ENCODE measurements around the gene HSP90AA1.
"Not testable (repeated sequence)": the region's sequence is repeated elsewhere in the genome, so short reads cannot be mapped to it uniquely, and the experiment has no call there.

The HSP90AA1 gene

GRCh38 chr14:102121567-102121966, 34.7 kb upstream of the HSP90AA1 start:
- no peak overlapping the region for H3K4me3 ChIP-seq (ENCODE audit: control insufficient read depth, low read depth, low read length)
- TF ChIP-seq, protein P1, sequence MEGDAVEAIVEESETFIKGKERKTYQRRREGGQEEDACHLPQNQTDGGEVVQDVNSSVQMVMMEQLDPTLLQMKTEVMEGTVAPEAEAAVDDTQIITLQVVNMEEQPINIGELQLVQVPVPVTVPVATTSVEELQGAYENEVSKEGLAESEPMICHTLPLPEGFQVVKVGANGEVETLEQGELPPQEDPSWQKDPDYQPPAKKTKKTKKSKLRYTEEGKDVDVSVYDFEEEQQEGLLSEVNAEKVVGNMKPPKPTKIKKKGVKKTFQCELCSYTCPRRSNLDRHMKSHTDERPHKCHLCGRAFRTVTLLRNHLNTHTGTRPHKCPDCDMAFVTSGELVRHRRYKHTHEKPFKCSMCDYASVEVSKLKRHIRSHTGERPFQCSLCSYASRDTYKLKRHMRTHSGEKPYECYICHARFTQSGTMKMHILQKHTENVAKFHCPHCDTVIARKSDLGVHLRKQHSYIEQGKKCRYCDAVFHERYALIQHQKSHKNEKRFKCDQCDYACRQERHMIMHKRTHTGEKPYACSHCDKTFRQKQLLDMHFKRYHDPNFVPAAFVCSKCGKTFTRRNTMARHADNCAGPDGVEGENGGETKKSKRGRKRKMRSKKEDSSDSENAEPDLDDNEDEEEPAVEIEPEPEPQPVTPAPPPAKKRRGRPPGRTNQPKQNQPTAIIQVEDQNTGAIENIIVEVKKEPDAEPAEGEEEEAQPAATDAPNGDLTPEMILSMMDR (conservative IDR thresholded peaks at IDR 0.05; ENCODE audit: control insufficient read depth, insufficient read depth, low read depth, low read length), result no peak
- no peak for DNase-seq (ENCODE audit: low read depth)

GRCh38 chr14:102120888-102121287, 34.0 kb upstream of the HSP90AA1 start:
- DNase-seq (ENCODE audit: low read depth), result no peak
- no peak overlapping the region for H3K4me3 ChIP-seq (ENCODE audit: control insufficient read depth, low read depth, low read length)
- TF ChIP-seq, protein P1 (conservative IDR thresholded peaks at IDR 0.05; ENCODE audit: control insufficient read depth, insufficient read depth, low read depth, low read length), result no peak

DNA sequence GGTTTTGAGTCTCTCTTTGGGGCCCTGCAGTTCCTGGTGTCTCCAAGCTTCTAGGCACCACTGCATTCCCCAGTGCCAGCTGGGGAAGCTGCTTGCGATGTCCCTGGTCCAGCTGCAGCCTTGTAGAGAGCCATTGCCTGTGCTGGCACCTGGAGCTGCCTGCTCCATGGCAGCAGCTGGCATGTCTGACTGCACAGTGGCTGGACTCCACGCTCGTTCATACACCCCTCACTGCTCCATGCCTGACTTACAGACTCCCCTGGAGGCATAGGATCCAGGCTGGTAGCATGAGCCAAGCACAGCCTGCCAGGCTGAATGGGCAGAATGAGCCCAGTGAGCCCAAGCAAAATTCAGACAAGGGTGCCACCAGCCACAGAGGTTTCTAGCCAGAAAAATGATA, 31.0 kb upstream of the HSP90AA1 start:
- TF ChIP-seq, protein P1 (conservative IDR thresholded peaks at IDR 0.05; ENCODE audit: control insufficient read depth, insufficient read depth, low read depth, low read length), result no peak
- no peak overlapping the region for H3K4me3 ChIP-seq (ENCODE audit: control insufficient read depth, low read depth, low read length)
- no peak for DNase-seq (ENCODE audit: low read depth)

GRCh38 chr14:102116361-102117180, 29.7 kb upstream of the HSP90AA1 start:
- TF ChIP-seq, protein P1 (conservative IDR thresholded peaks at IDR 0.05; ENCODE audit: control insufficient read depth, insufficient read depth, low read depth, low read length), result no peak
- H3K4me3 ChIP-seq (ENCODE audit: control insufficient read depth, low read depth, low read length), result no peak overlapping the region
- no peak for DNase-seq (ENCODE audit: low read depth)

DNA sequence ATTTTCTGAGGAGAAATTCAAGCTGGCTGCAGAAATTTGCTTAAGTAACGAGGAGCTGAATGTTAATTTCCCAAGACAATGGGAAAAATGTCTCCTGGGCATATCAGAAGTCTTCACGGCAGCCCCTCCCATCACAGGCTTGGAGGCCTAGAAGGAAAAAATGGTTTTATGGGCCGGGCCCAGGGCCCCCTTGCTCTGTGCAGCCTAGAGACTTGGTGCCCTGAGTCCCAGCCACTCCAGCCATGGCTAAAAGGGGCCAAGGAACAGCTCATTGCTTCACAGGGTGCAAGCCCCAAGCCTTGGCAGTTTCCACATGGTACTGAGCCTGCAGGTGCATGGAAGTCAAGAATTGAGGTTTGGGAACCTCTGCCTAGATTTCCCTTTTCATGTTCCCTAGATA, 24.3 kb upstream of the HSP90AA1 start:
- no peak overlapping the region for H3K4me3 ChIP-seq (ENCODE audit: control insufficient read depth, low read depth, low read length)
- DNase-seq (ENCODE audit: low read depth), result no peak
- TF ChIP-seq, protein P1 (conservative IDR thresholded peaks at IDR 0.05; ENCODE audit: control insufficient read depth, insufficient read depth, low read depth, low read length), result no peak

DNA sequence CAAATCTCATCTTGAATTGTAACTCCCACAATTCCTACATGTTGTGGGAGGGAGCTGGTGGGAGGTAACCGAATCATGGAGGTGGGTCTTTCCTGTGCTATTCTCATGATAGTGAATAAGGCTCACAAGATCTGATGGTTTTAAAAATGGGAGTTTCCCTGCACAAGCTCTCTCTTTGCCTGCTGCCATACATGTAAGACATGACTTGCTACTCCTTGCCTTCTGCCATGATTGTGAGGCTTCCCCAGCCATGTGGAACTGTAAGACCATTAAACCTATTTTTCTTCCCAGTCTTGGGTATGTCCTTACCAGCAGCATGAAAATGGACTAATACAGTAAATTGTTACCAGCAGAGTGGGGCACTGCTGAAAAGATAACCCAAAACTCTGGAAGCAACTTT, 22.5 kb upstream of the HSP90AA1 start:
- DNase-seq (ENCODE audit: low read depth); H3K4me3 ChIP-seq (ENCODE audit: control insufficient read depth, low read depth, low read length): not testable (repeated sequence)

GRCh38 chr14:102105369-102105768, 18.5 kb upstream of the HSP90AA1 start:
- no peak overlapping the region for H3K4me3 ChIP-seq (ENCODE audit: control insufficient read depth, low read depth, low read length)
- no peak for DNase-seq (ENCODE audit: low read depth)
- TF ChIP-seq, protein P1 (conservative IDR thresholded peaks at IDR 0.05; ENCODE audit: control insufficient read depth, insufficient read depth, low read depth, low read length), result no peak
